Neural progenitor cell (in vitro differentiated cells): ENCODE data around the gene ADI1. TPM values are rescaled to one million over a fixed set of nuclear protein-coding genes. Genes with fewer than 3 reads are reported as not detected.

Experiments used
- DNase-seq: peaks from one replicate; pipeline ENCODE4 v3.0.0-alpha.2; 2016; ENCODE audit warnings: low spot score
- H2AFZ ChIP-seq: fragments of 200-600 bp; sonication (generic); replicated peaks from 2 replicates; pipeline ENCODE4 v1.6.1; 2016; ENCODE audit warnings: antibody characterized with exemption
- H3F3A ChIP-seq: fragments of 200-600 bp; sonication (generic); 2 replicates; pipeline ENCODE4 v1.6.1; 2016; ENCODE audit warnings: antibody characterized with exemption, low read depth
- H3K27ac ChIP-seq: fragments of 200-600 bp; sonication (generic); 2 replicates; pipeline ENCODE4 v1.5.1; 2016; ENCODE audit warnings: mild to moderate bottlenecking
- H3K27me3 ChIP-seq: fragments of 200-600 bp; sonication (generic); 2 replicates; pipeline ENCODE4 v1.6.1; 2016; ENCODE audit warnings: mild to moderate bottlenecking, moderate library complexity
- H3K36me3 ChIP-seq: fragments of 200-600 bp; sonication (generic); 2 replicates; pipeline ENCODE4 v1.5.1; 2016
- H3K4me1 ChIP-seq: fragments of 200-600 bp; sonication (generic); 2 replicates; pipeline ENCODE4 v1.6.1; 2016; ENCODE audit warnings: mixed run types
- H3K4me2 ChIP-seq: fragments of 200-600 bp; sonication (generic); 2 replicates; pipeline ENCODE4 v1.6.1; 2016
- H3K4me3 ChIP-seq: fragments of 200-600 bp; sonication (generic); 2 replicates; pipeline ENCODE4 v1.5.1; 2016
- H3K79me2 ChIP-seq: fragments of 200-600 bp; sonication (generic); 2 replicates; pipeline ENCODE4 v1.6.1; 2016; ENCODE audit warnings: low read depth
- H3K9ac ChIP-seq: fragments of 200-600 bp; sonication (generic); 2 replicates; pipeline ENCODE4 v1.6.1; 2016
- H3K9me3 ChIP-seq: fragments of 200-600 bp; sonication (generic); 2 replicates; pipeline ENCODE4 v1.5.1; 2016; ENCODE audit warnings: low read depth
- H4K20me1 ChIP-seq: fragments of 200-600 bp; sonication (generic); 2 replicates; pipeline ENCODE4 v1.6.1; 2016; ENCODE audit warnings: low read depth
- H3K27ac Mint-ChIP-seq: 3 replicates; pipeline ENCODE4 v1.8.0; 2021; ENCODE audit warnings: mixed read lengths
- H3K27me3 Mint-ChIP-seq: 2 replicates; pipeline ENCODE4 v1.8.0; 2022; ENCODE audit warnings: low read depth, mild to moderate bottlenecking, inconsistent platforms, moderate library complexity, mixed read lengths; ENCODE audit not compliant: insufficient read depth
- H3K36me3 Mint-ChIP-seq: 3 replicates; pipeline ENCODE4 v1.8.0; 2021; ENCODE audit warnings: mixed read lengths
- H3K4me1 Mint-ChIP-seq: 3 replicates; pipeline ENCODE4 v1.8.0; 2021; ENCODE audit warnings: mixed read lengths
- H3K4me3 Mint-ChIP-seq: 3 replicates; pipeline ENCODE4 v1.8.0; 2021; ENCODE audit warnings: mild to moderate bottlenecking, moderate library complexity, mixed read lengths
- H3K9me3 Mint-ChIP-seq: 3 replicates; pipeline ENCODE4 v1.8.0; 2020; ENCODE audit warnings: mixed read lengths
- CTCF ChIP-seq: fragments of 200-600 bp; sonication (generic); IDR thresholded peaks from 2 replicates; pipeline ENCODE4 v1.5.1; 2017; ENCODE audit warnings: antibody characterized with exemption, mild to moderate bottlenecking
- EZH2 ChIP-seq: fragments of 200-600 bp; sonication (generic); IDR thresholded peaks from 2 replicates; pipeline ENCODE4 v1.6.1; 2017; ENCODE audit warnings: antibody characterized with exemption, mild to moderate bottlenecking, moderate library complexity
- EZH2phosphoT487 ChIP-seq: fragments of 200-600 bp; sonication (generic); IDR thresholded peaks from 2 replicates; pipeline ENCODE4 v1.6.1; 2017; ENCODE audit warnings: antibody characterized with exemption
- total RNA-seq: library from RNA; depleted of rRNA; stranded (reverse); fragments of >200 nt; gene quantifications from 2 replicates; pipeline ENCODE4 v1.2.3, GENCODE V29; 2015; ENCODE audit warnings: low replicate concordance

Gene ADI1
- total RNA-seq, 1 donor from 2014 or later = 29.3 TPM

- peaks cover 47% of the 10 kb centered on the region for H3K4me1 Mint-ChIP-seq
- TF ChIP-seq EZH2phosphoT487 (no peak), CTCF (no peak), EZH2 (no peak)
- H3K4me1 ChIP-seq = peaks cover 9% of the 10 kb centered on the region
- H3K9ac ChIP-seq = no peak overlapping the region
- H3K27ac Mint-ChIP-seq = no peak overlapping the region
- peaks cover 8% of the 10 kb centered on the region for H3K36me3 Mint-ChIP-seq
- no peak overlapping the region for H3K4me3 Mint-ChIP-seq
- H3K27me3 ChIP-seq = no peaks in the 10 kb centered on the region
- H3K36me3 ChIP-seq = no peaks in the 10 kb centered on the region
- H3F3A ChIP-seq = peaks cover 6% of the 10 kb centered on the region
- DNase-seq = no peak
- H3K27me3 Mint-ChIP-seq = peaks cover 5% of the 10 kb centered on the region
- no peak overlapping the region for H3K4me3 ChIP-seq
- H3K27ac ChIP-seq = no peak overlapping the region
- H3K79me2 ChIP-seq = no peaks in the 10 kb centered on the region
- H4K20me1 ChIP-seq = no peaks in the 10 kb centered on the region
- no peak overlapping the region for H2AFZ ChIP-seq
- H3K9me3 ChIP-seq = no peaks in the 10 kb centered on the region
- H3K9me3 Mint-ChIP-seq = peaks cover 3% of the 10 kb centered on the region
- no peak overlapping the region for H3K4me2 ChIP-seq
Measured at GRCh38 chr2:3491306-3491705, 28.0 kb downstream of the ADI1 start.

GRCh38 chr2:3490191-3491170 is 28.9 kb downstream of the ADI1 start:
- peaks cover 8% of the 10 kb centered on the region for H3K36me3 Mint-ChIP-seq
- peaks cover 9% of the 10 kb centered on the region for H3K4me1 ChIP-seq
- TF ChIP-seq EZH2 (no peak), CTCF (no peak), EZH2phosphoT487 (no peak)
- no peak for DNase-seq
- no peak overlapping the region for H3K9ac ChIP-seq
- no peak overlapping the region for H3K27ac ChIP-seq
- no peak overlapping the region for H3K4me3 Mint-ChIP-seq
- H4K20me1 ChIP-seq = no peaks in the 10 kb centered on the region
- no peaks in the 10 kb centered on the region for H3K27me3 ChIP-seq
- no peak overlapping the region for H3K4me2 ChIP-seq
- H3K9me3 Mint-ChIP-seq = peaks cover 8% of the 10 kb centered on the region
- peaks cover 41% of the 10 kb centered on the region for H3K4me1 Mint-ChIP-seq
- H2AFZ ChIP-seq = no peak overlapping the region
- peaks cover 6% of the 10 kb centered on the region for H3F3A ChIP-seq
- H3K9me3 ChIP-seq = no peaks in the 10 kb centered on the region
- peaks cover 5% of the 10 kb centered on the region for H3K27me3 Mint-ChIP-seq
- no peaks in the 10 kb centered on the region for H3K79me2 ChIP-seq
- no peak overlapping the region for H3K27ac Mint-ChIP-seq
- H3K36me3 ChIP-seq = no peaks in the 10 kb centered on the region
- H3K4me3 ChIP-seq = no peak overlapping the region

DNA sequence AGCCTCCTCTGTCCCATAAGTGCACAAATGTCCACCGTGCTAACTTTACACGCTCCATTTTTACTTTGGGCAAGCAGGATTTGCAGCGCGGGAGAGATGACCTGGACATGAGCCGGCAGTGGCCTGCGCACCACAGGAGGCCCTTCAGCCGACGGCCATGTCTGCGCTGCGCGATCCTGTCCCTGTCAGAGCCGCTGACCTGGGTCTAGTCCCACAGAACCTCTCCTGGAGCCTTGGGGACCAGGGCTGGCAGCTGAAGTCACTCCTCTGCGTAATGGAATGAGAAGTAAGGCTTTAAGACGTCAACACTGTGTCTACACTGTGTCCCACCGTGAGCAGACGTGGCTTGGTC is 29.6 kb downstream of the ADI1 start:
- H3K4me1 Mint-ChIP-seq = peaks cover 36% of the 10 kb centered on the region
- Histone ChIP-seq H3K4me3 (no peak overlapping the region), H2AFZ (no peak overlapping the region), H3F3A (peaks cover 6% of the 10 kb centered on the region), H3K9me3 (no peaks in the 10 kb centered on the region), H3K9ac (no peak overlapping the region), H4K20me1 (no peaks in the 10 kb centered on the region), H3K4me2 (no peak overlapping the region), H3K36me3 (no peaks in the 10 kb centered on the region), H3K79me2 (no peaks in the 10 kb centered on the region), H3K4me1 (peaks cover 9% of the 10 kb centered on the region), H3K27me3 (no peaks in the 10 kb centered on the region), H3K27ac (no peak overlapping the region)
- no peak for DNase-seq
- H3K9me3 Mint-ChIP-seq = peaks cover 8% of the 10 kb centered on the region
- H3K27me3 Mint-ChIP-seq = peaks cover 5% of the 10 kb centered on the region
- no peak overlapping the region for H3K4me3 Mint-ChIP-seq
- H3K27ac Mint-ChIP-seq = no peak overlapping the region
- H3K36me3 Mint-ChIP-seq = peaks cover 10% of the 10 kb centered on the region
- no peak for TF ChIP-seq CTCF
- TF ChIP-seq EZH2phosphoT487 = no peak
- no peak for TF ChIP-seq EZH2
